AG04450 (cell line): ENCODE measurements around the gene DAO. TPM values are rescaled to one million over a fixed set of nuclear protein-coding genes. Genes with fewer than 3 reads are reported as not detected.
"Not testable (repeated sequence)": the region's sequence is repeated elsewhere in the genome, so short reads cannot be mapped to it uniquely, and the experiment has no call there.

Experiments used
- CTCF ChIA-PET: fragments of 300-600, 350-600 bp; formaldehyde crosslinking; extraction: SDS; loops from one replicate; lab custom pipeline; 2022; ENCODE audit warnings: antibody characterized with exemption, inconsistent platforms; lab: Charles Lee
- POLR2A ChIA-PET: fragments of 350-600 bp; formaldehyde crosslinking; extraction: SDS; loops from one replicate; lab custom pipeline; 2021; ENCODE audit warnings: antibody characterized with exemption, inconsistent platforms; lab: Yijun Ruan, JAX
- DNase-seq: peaks from one replicate; pipeline ENCODE4 v3.0.0-alpha.2; 2011; ENCODE audit warnings: low read depth, low spot score
- H3K27ac ChIP-seq: one replicate; pipeline ENCODE4 v1.5.1; 2012; ENCODE audit warnings: low read depth, low read length, control low read depth
- H3K27me3 ChIP-seq: one replicate; pipeline ENCODE4 v1.6.0; 2012; ENCODE audit warnings: low read length; ENCODE audit not compliant: control insufficient read depth, insufficient read depth
- H3K4me3 ChIP-seq: 2 replicates; pipeline ENCODE4 v1.5.1; 2011; ENCODE audit warnings: mild to moderate bottlenecking, low read depth, low read length, control low read depth
- H3K9me3 ChIP-seq: 2 replicates; pipeline ENCODE4 v1.5.1; 2012; ENCODE audit warnings: low read length; ENCODE audit not compliant: control insufficient read depth, insufficient read depth
- CTCF ChIP-seq: IDR thresholded peaks from 2 replicates; pipeline ENCODE4 v1.5.1; 2011; ENCODE audit warnings: low read depth, low read length, control low read depth, inconsistent platforms
- polyA plus RNA-seq: library from polyadenylated mRNA; depleted of rRNA; stranded (reverse); fragments of >200 nt; gene quantifications from 2 replicates; pipeline ENCODE4 v1.2.3, GENCODE V29; 2011

The DAO gene
- polyA plus RNA-seq, 1 experiment, result not detected

DNA sequence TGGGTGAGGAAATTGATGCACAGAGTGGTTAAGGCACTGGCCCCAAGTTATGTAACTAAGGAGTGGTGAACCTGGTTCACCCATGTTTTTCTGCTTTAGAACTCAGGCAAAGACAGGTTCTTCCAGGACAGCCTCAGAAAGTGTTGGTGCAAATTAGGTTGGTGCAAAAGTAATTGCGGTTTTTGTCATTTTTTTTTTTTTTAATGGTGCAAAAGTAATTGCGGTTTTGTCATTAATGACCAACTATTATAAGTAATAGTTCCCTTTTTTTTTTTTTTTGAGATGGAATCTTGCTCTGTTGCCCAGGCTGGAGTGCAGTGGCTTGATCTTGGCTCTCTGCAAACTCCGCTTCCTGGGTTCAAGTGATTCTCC, 17.3 kb upstream of the DAO start:
- ChIA-PET CTCF (interaction anchor here (2.3 kb wide), 1 partner anchor 22 kb away, joined by 5 read pairs; no protein-coding TSS in a partner anchor), POLR2A (no interaction called here)
- no peak overlapping the region for H3K27ac ChIP-seq
- TF ChIP-seq CTCF, result no peak
- DNase-seq, result no peak
- H3K4me3 ChIP-seq, result no peak overlapping the region
- peaks cover 4% of the 10 kb centered on the region; the same call in 1 of the 2 replicates for H3K9me3 ChIP-seq
- H3K27me3 ChIP-seq, result no peaks in the 10 kb centered on the region

DNA sequence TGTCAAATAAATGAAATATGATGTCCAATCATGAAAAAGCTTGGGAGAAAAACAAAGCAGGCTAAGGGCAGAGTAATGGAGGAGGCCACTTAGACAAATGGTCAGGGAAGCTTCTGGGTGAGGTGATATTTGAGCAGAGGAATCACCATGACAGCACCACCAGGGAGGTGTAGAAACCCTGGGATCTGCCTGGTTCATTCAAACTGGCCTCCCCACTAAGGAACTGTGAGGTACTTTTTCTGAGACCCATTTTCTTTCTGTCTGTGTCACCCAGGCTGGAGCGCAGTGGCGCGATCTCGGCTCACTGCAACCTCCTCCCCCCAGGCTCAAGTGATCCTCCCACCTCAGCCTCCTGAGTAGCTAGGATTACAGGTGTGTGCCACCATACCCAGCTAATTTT, 14.7 kb upstream of the DAO start:
- Histone ChIP-seq H3K27me3 (no peaks in the 10 kb centered on the region), H3K4me3 (no peak overlapping the region), H3K9me3 (peaks cover 10% of the 10 kb centered on the region), H3K27ac (no peak overlapping the region)
- DNase-seq, result no peak
- ChIA-PET POLR2A (no interaction called here), CTCF (no interaction called here)
- TF ChIP-seq CTCF, result no peak

- CTCF ChIA-PET, H3K27ac ChIP-seq, H3K4me3 ChIP-seq, H3K27me3 ChIP-seq, DNase-seq, H3K9me3 ChIP-seq, POLR2A ChIA-PET: not testable (repeated sequence)
Measured at GRCh38 chr12:108866083-108866482, 13.8 kb upstream of the DAO start.

GRCh38 chr12:108868781-108869180, 11.1 kb upstream of the DAO start:
- TF ChIP-seq CTCF, result no peak
- ChIA-PET CTCF (interaction anchor here (1.1 to 1.3 kb wide), 2 partner anchors 65 to 82 kb away, joined by 3 to 4 read pairs; no protein-coding TSS in a partner anchor), POLR2A (no interaction called here)
- Histone ChIP-seq H3K9me3 (peaks cover 6% of the 10 kb centered on the region), H3K4me3 (no peak overlapping the region), H3K27ac (no peak overlapping the region), H3K27me3 (no peaks in the 10 kb centered on the region)
- no peak for DNase-seq

- DNase-seq, result no peak
- Histone ChIP-seq H3K9me3 (no peaks in the 10 kb centered on the region), H3K27ac (no peak overlapping the region), H3K27me3 (peaks cover 12% of the 10 kb centered on the region), H3K4me3 (no peak overlapping the region)
- ChIA-PET CTCF (interaction anchor here (1.0 kb wide), 1 partner anchor 76 kb away, joined by 4 read pairs; no protein-coding TSS in a partner anchor), POLR2A (no interaction called here)
- no peak for TF ChIP-seq CTCF
Measured at GRCh38 chr12:108875280-108875679, 4.6 kb upstream of the DAO start.
